GM21786 (cell line): ENCODE data around the gene PRKCE.

ENCODE experiments used
- ATAC-seq: cut with Tn5 transposase; IDR thresholded peaks from one replicate; pipeline ENCODE4 v1.9.1; 2021; ENCODE audit not compliant: unreplicated experiment

The PRKCE gene

DNA sequence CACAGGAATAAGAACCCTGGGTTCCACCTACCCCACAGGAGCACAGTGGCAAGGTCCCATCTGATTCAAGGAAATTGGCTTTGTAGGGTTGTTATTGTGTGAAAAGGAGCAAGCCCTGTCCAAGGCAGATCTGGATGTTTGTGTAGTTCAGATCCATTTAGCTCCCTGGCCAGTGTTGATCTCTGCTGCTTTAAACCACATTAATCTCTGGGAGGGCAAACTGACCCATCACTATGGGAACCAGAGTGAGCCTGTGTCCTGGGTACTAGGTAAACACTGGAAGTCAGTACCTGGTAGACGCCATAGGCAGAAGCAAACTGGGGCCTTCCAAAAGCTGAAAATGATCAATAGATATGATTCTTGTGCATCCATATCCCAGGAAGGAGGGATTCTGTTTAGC, 374.2 kb downstream of the PRKCE start:
- ATAC-seq, result no peak

DNA sequence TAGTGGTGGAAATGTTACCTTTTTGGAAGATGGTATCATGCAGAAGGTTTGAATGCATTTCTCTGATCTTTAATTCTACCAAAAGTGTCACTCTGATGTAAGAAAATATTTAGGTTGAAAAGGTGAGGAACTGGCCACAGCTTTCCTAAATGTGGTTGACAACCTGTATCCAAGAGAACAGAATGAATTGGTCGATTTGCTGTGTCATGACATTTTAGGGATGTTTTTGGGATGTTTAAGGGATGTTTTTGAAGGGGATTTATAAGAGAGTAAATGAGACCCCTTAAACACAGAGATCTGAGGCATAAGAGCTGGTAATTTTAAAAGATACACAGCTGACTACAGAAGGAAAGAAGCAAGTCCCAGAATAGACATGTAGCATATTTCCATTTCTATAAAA, 375.0 kb downstream of the PRKCE start:
- ATAC-seq, result no peak

DNA sequence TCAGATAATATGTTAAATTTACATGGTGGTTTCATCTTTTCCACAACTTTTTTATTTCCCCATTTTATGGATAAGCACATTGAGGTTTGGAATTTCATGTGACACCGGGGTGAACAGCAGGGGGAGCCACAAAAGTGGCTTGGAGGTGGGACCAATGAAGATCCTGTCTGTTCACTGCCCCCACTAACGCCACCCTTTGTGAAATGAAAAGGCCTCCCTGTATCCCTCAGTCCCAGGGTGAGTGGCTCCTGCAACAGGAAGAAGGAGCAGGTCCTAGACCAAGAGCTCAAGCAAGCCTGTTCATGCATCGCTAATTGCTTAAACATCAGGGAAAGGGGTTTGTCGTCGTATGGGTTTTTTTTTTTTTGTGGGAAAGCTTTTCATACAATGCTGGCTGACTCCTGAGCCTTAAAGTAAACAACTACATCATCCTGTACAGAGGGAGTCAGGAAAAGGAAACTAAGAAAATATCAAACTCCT, 377.9 kb downstream of the PRKCE start:
- no peak for ATAC-seq

DNA sequence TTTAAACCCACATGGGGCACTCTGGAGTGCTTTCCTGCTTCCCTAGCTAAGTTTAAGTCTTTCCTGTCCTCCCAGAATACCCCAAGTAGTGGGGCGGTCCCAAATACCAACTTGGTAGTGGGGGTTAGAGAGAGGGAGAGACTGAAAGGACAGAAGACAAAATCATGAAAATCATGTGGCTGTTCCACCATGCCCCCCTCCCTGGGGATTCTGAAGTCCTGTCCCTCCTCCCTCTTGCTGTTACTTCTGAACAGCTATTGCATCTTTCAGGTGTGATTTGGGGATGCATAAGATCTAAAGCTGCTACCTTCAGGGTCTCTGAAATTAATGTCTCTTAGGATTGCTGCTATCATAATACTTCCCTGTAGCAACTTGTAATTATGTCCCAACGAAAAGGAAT, 378.9 kb downstream of the PRKCE start:
- no peak for ATAC-seq

DNA sequence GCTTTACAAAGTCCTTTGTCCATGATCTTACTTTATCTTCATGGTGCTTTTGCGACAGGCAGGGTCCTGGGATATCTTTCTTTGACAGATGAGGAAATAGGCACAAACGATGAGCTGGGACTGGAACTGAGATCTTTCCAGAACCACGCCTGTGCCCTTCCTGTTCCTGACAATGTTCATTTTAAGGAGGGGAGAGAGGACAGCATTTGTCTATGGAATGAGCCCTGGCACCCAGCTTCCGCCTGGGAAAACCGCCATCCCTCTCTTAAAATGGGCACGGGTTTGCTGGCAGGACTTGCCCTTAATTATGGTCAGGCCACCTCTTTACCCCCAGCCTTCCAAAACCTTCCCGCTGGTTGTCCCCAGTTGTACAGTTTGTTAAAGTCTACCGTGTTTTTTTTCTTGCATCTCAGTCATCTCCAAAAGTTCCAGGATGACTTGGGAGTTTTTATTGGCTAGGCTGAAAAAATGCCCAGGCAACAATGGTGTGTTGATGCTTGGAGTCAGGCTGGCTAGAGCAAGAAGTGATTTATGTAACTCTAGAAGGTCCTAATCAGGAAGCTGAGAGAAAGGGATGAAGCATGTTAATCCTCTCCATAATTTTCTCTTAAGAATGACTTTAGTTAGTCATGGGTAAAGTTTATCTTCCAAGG, 380.8 kb downstream of the PRKCE start:
- ATAC-seq, result no peak

DNA sequence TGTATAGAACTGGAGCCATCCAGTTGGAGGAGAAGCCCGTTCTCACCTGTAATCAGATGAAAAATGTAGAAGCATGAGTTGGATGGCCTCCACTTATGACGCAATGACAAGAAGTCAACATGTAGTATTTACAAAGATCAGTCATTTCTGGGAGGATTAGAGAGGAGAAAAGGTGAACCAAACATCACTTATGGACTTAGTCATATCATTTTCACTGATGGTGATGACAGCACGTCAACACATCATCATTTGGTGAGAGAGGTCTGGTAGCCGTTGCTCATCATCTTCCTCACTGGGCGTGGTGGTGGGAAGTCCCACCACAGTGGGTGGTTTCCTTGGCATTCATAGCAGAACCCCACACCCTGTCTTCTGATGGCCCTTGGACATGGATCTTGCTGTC, 381.5 kb downstream of the PRKCE start:
- ATAC-seq, result no peak

DNA sequence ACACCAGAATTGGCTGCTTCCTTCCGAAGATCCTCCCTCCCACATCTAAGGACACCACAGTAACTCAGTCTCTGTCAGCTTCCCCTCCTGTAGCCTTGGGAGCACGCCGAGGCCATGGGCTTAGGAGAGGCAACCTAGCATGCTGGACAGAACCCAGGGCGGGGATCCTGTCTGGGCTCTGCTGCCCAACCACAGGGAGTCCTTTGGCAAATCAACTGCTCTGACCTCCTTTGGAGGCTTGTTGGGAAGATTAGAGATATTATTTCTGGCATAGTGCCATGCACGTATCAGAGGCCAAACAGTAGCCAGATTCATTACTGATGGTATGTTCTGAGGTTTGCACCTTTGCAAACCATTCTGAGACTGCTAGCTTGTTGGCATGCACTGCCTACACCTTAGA, 383.1 kb downstream of the PRKCE start:
- no peak for ATAC-seq

DNA sequence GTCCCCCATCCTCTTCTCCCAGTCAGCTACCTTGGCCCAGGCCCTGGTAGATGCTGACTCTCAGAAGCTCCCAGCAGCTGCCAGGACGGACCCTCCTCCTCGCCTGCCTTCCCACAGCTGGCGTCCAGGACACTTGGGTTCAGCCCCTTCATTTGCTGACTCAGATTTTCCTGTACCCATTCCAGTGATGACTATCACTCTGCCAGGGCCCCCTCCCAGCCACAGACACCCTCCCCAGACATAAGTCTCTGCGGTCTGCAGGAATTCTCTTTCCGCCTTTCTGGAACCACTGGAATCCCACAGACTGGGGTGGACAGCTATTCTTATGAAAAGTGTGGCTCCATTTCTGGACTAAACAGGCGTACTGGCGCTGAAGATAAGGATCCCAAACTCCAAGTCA, 385.5 kb downstream of the PRKCE start:
- ATAC-seq, result no peak

DNA sequence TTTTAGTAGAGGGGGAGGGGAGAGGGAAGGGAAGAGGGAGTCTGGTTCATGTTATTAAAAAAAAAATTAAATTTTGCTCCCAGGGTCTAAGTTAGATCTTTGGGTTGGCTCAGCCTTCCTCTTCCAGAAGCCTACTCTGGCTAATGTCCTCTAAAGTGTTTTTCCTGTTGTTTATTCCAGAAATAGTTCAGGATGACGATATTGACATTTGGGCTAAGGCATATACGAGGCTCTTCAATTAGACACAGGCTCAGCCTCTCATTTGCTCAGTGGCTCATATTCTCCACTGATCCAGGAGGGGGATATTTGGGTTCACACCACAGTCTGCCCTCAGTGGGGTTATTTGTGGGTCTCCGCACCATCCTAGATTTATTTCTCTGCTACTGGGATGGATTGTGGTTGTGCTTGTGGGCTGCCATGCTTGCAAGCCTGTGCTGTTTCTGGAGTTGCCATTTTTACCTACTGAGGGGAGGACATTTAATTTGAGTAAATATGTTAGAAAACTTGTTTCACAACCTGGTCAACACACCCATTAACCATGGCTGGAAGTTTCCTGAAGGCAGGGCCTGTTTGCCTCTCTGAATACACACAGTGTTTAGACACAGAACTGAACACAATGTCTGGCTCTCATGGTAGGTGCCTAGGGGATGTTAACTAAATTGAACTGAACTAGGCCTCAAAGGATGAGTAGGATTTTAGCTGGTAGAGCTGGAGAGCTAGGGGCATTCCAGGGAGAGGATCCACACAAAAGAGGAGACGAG, 388.2 kb downstream of the PRKCE start:
- ATAC-seq, result no peak

DNA sequence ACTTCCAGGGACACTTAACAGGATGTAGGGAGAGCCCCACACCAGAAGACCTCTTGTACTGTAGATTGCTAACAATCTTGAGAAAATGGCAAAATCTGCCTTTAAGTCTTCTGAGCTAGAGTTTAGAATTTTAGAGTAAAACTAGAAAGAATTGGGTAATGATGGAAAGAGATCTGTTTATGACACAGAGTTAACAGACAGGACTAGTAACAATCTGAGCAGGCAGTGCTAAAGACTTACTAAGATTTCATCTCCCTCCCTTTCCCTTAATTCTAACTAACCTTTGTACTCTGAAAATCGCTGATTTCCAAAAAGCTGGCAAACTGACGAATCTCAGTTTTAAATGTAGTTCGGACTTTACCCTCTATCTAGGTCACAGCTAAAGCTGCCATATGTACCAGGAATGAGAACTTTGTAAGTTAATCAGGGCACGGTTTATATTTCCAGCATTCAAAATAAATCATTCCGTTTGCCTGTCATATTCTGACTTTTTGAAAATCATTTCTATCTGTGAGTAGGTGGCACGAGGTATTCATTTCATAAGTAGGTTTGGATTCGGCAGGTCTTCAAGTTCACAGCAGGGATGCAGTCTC, 389.2 kb downstream of the PRKCE start:
- no peak for ATAC-seq

DNA sequence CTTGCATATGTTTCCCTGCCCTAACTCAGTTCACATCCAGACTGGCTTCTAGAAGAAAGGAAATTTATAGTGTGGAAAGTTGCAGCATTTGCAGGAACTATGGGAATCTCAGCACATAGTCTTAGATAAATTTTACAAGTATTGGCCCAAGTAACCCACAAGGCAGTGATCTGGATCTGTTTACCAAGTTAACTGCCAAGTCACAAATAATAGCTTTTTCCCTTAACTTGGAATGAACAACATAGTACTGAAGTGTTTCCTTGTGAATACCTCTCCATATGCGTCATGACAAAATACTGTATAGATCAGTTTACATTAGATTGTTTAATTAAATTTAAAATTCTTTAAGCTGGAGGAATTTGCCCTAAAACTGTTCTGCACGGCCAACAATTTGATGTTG, 390.0 kb downstream of the PRKCE start:
- ATAC-seq, result no peak

DNA sequence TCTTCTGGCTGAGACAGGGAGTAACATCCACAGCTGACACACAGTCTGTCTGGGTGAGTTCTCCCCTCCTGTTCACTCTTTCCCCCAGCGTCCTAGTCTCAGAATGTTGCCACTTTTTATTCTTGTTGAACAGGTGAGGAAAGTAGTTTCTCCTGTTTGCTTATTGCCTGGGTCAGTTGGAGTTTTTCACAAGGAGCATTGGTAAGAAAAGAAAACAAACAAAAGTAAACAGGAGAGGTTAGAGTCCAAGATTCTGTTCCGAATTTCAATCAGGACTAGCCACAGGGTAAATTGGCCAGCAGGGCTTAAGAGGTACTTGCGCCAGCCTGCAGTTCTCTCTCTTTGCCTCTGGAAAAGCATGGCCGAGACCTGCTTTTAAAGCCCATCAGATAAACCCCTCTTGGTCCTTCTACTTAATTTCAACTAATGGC, 390.7 kb downstream of the PRKCE start:
- ATAC-seq, result no peak

DNA sequence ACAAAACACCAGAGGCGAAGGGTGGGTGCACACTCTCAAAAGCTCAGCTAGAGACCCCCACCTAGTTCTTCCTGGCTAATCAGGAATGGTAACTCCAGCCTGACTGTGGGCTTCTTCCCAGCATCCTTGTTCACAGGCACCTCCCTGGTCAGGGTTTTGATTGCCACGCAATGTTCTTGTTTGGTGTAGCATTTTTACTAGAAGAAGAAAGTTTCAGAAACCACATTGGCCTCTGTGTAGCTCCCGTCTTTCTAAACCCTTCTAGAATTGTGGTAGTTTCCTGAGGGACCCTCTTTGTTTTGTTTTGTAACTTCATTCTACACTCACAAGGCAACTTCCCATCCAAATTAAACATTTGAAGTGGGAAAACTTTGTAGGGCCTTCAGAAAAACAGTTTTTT, 391.2 kb downstream of the PRKCE start:
- ATAC-seq, result no peak

DNA sequence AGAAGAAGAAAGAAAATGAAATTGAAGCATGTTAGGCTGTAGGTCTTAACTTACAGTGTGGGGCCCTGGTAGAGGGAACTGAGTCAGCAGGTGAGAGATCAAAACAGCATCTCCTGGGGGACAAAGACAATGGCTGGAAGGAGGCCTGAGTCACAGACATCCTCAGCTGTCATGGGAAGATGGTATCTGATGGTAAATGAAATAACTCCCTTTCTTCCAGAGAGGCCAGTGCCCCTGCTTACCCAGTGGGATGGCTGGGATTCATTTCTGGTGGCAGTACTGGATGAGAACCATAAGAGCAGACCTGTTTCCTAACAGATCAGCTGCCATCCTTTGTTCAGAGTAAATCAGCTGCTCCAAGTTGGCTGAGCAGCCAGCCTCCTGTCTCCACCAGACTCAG, 394.4 kb downstream of the PRKCE start:
- ATAC-seq, result no peak

DNA sequence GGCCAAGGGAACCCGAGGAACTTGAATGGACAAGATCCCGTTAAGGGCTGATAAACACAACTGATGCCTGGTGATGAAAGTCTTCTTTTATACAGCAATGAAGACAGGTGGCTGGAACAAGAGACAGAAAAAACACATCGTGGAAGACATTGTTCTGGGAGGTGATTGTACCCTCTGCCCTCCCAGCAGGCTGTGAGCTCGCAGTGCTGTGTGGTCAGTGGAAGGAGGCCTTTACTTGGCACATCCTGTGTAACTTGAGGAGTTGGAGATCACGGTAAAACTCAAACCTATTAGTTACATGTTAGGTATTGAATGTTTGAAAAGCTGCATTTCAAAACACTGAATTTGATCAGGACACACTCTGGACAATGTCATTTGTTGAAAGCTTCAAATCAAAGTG, 395.8 kb downstream of the PRKCE start:
- no peak for ATAC-seq

DNA sequence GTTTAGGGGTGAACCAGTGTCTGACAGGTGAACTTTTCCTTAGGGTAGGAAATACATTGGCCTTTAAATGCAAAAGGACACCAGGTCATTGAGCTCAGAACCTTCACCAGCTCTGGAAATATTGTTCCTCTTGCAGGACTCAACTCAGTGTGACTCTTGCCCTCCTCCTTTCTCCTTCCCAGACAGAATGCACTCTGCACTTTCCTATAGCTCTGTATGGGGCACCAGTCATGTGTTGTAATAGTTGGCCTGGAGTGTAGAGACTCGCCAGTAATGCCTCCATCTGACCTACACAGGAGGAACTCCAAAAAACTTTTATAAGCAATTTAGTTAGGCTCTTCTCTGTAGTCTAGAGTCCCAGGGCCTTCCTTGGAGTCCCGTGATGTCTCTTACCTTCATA, 397.2 kb downstream of the PRKCE start:
- ATAC-seq, result no peak

DNA sequence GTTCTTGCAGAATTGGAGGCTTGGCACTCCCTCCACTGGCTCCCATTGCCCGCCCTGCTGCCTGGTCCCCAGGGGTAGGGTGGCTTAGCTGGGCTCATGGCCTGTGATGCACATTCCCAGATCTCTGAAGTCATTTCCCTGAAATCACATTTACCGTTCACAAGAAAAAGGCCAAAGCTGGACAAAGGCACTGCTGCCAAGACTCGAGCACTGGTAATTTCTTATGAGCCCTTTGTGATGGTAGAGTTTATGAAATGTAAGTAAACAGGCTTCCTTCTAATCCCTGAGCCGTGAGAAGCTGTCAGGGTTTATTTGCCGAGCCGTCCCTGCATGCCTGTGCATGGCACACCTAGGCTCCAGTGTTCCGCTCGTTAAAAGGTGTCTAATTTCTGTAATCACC, 398.6 kb downstream of the PRKCE start:
- no peak for ATAC-seq

DNA sequence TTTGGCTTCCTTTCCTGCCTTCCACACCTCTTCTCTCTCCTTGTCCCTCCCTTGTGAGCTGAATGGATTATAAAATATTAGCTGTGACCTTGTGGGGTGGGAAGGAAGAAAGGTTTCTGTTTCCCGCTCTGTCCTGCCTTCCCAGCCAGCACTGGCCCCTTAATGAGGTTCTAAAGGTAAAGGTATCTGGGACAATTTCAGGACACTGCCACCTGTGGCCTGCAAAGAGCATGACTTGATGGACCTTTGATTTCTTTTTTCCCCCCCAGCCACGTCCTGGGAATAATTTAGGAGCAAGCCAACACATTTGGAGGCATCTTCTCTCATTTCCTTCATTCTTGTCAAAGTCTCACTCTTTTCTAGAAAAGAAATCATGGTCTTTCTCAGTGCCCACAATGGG, 399.0 kb downstream of the PRKCE start:
- ATAC-seq, result no peak

DNA sequence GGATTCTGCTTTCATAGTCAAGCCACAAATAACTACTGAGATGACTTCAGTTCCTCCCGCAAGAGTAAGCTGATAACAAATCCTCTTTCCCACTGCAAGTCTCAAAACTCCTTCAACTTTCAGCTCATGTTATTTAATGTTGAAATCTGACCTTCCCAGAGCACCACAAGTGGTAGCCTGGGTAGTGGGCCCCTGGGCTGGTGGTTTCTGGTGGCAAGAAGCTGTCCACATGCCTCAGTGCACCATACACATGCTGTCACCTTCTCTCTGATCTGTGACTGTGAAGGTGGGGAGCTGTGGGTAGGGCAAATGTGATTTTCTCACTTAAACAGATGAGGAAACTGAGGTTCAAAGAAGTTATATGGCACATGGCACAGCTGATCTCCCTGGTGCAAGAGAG, 399.6 kb downstream of the PRKCE start:
- ATAC-seq, result no peak

DNA sequence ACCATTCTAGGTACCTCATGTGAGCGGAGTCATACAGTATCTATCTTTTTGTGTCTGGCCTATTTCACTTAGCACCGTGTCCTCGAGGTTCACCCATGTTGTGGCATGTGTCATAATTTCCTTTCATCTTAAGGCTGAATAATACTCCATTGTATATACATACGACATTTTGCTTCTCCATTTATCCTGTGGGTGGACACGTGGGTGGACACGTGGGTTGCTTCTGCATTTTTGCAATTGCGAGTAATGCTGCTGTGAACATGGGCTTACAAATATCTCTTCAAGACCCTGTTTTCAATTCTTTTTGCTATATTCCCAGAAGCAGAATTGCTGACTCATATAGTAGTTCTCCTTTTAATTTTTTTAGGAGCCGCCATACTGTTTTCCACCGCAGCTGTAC, 402.1 kb downstream of the PRKCE start:
- ATAC-seq, result no peak

DNA sequence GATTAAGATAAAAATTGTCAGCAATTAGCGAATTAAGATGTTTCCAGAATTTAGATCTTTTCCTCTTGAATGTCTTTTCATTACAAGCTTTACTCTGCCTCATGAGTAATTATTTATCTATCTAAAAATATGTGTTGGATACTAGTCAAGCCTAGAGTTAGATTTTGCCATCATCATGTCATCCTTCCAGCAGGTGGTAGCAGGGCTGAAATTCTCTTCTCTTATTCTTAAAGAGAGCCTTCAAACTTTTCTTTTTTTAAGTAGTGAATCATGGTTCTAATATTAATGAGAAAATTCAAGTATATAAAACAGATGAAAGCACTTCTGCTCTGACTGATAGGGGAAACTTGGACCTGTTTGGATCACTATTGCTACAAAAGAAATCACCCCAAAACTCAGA, 405.1 kb downstream of the PRKCE start:
- ATAC-seq, result no peak

DNA sequence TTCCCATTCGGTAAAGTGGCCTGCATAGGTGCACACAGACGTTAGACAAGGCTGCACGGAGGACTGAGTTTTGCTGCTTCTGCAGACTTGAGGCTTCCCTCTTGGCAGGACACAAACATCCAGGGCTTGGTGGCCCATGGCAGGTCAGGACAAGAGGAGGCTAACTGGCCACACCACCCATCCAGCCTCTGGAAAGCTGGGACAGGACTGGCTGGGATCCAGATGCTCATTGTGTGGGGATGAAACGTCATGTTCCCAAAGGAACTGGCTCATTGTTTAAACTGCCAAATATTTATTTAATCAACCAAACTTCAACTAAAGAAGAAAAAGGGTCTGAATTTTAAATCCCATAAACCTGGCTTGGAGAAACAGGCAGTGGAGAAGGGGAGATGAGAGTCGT, 406.7 kb downstream of the PRKCE start:
- no peak for ATAC-seq
